SK-N-SH treated with all-trans-retinoic acid at 6 μM for 48 hours (cell line): ENCODE results near the gene IGDCC3.
A peak's percentile ranks its signal among the peaks of the same experiment; 100 is the strongest.

Experiments used
- ATAC-seq: fragments of 200-7000 bp; cut with Tn5 transposase; 3 replicates; pipeline ENCODE4 v1.9.1; 2020; ENCODE audit warnings: mild to moderate bottlenecking, moderate library complexity
- BACH2 ChIP-seq: fragments of 250-450 bp; sonication (Bioruptor Pico); IDR thresholded peaks from 2 replicates; pipeline ENCODE4 v1.9.0; 2021; ENCODE audit warnings: mild to moderate bottlenecking, borderline replicate concordance
- ESRRG ChIP-seq: fragments of 250-450 bp; sonication (Bioruptor Pico); IDR thresholded peaks from 2 replicates; pipeline ENCODE4 v1.6.1; 2021; ENCODE audit warnings: mild to moderate bottlenecking
- ISL1 ChIP-seq: fragments of 250-450 bp; sonication (Bioruptor Pico); IDR thresholded peaks from 2 replicates; pipeline ENCODE4 v2.1.2; 2022; ENCODE audit warnings: mild to moderate bottlenecking, moderate library complexity
- PPARA ChIP-seq: fragments of 250-450 bp; sonication (Bioruptor Pico); IDR thresholded peaks from 2 replicates; pipeline ENCODE4 v1.5.0; 2020; ENCODE audit warnings: mild to moderate bottlenecking, borderline replicate concordance
- RARB ChIP-seq: fragments of 250-450 bp; sonication (Bioruptor Pico); IDR thresholded peaks from 2 replicates; pipeline ENCODE4 v1.8.0; 2021; ENCODE audit warnings: mild to moderate bottlenecking, moderate library complexity
- SNAI2 ChIP-seq: fragments of 250-450 bp; sonication (Bioruptor Pico); IDR thresholded peaks from 2 replicates; pipeline ENCODE4 v1.5.0; 2020; ENCODE audit warnings: mild to moderate bottlenecking, moderate library complexity
- TOX ChIP-seq: fragments of 250-450 bp; sonication (Bioruptor Pico); IDR thresholded peaks from 2 replicates; pipeline ENCODE4 v1.8.0; 2021; ENCODE audit warnings: mild to moderate bottlenecking, moderate library complexity, borderline replicate concordance
- TSHZ2 ChIP-seq: fragments of 250-450 bp; sonication (Bioruptor Pico); IDR thresholded peaks from 2 replicates; pipeline ENCODE4 v1.5.0; 2020; ENCODE audit warnings: mild to moderate bottlenecking, moderate library complexity
- ZC3H10 ChIP-seq: fragments of 250-450 bp; sonication (Bioruptor Pico); IDR thresholded peaks from 2 replicates; pipeline ENCODE4 v1.5.1; 2021; ENCODE audit warnings: mild to moderate bottlenecking, moderate library complexity
- ZFP3 ChIP-seq: fragments of 250-450 bp; sonication (Bioruptor Pico); IDR thresholded peaks from 2 replicates; pipeline ENCODE4 v1.5.0; 2020; ENCODE audit warnings: mild to moderate bottlenecking, moderate library complexity
- ZFP30 ChIP-seq: fragments of 450-650 bp; formaldehyde crosslinking; IDR thresholded peaks from 2 replicates; pipeline ENCODE4 v1.5.0; 2022; ENCODE audit warnings: mild to moderate bottlenecking, moderate library complexity
- ZNF565 ChIP-seq: fragments of 450-650 bp; formaldehyde crosslinking; conservative IDR thresholded peaks from 2 replicates; pipeline ENCODE4 v1.5.0; 2020; ENCODE audit warnings: low read depth, mild to moderate bottlenecking, moderate library complexity
- ZNF70 ChIP-seq: fragments of 450-650 bp; formaldehyde crosslinking; IDR thresholded peaks from 2 replicates; pipeline ENCODE4 v1.5.0; 2020; ENCODE audit warnings: mild to moderate bottlenecking, moderate library complexity
- ZNF8 ChIP-seq: fragments of 450-650 bp; formaldehyde crosslinking; IDR thresholded peaks from 2 replicates; pipeline ENCODE4 v1.5.0; 2020; ENCODE audit warnings: mild to moderate bottlenecking, moderate library complexity
- TF ChIP-seq, protein P1 (sequence below): fragments of 250-450 bp; sonication (Bioruptor Pico); IDR thresholded peaks from 2 replicates; pipeline ENCODE4 v1.5.1; 2021; ENCODE audit warnings: mild to moderate bottlenecking, moderate library complexity
- TF ChIP-seq, protein P2 (sequence below): fragments of 250-450 bp; sonication (Bioruptor Pico); IDR thresholded peaks from 2 replicates; pipeline ENCODE4 v1.8.0; 2021; ENCODE audit warnings: low read depth, mild to moderate bottlenecking, moderate library complexity, borderline replicate concordance
- TF ChIP-seq, protein P3 (sequence below): fragments of 250-450 bp; sonication (Bioruptor Pico); IDR thresholded peaks from 2 replicates; pipeline ENCODE4 v1.8.0; 2020; ENCODE audit warnings: mild to moderate bottlenecking, moderate library complexity, borderline replicate concordance
- TF ChIP-seq, protein P4 (sequence below): fragments of 250-450 bp; sonication (Bioruptor Pico); IDR thresholded peaks from 2 replicates; pipeline ENCODE4 v1.5.1; 2020; ENCODE audit warnings: low read depth, mild to moderate bottlenecking, moderate library complexity

IGDCC3 gene

GRCh38 chr15:65396283-65396964, 18.6 kb upstream of the IGDCC3 start (continued):
- TF ChIP-seq, protein P1, sequence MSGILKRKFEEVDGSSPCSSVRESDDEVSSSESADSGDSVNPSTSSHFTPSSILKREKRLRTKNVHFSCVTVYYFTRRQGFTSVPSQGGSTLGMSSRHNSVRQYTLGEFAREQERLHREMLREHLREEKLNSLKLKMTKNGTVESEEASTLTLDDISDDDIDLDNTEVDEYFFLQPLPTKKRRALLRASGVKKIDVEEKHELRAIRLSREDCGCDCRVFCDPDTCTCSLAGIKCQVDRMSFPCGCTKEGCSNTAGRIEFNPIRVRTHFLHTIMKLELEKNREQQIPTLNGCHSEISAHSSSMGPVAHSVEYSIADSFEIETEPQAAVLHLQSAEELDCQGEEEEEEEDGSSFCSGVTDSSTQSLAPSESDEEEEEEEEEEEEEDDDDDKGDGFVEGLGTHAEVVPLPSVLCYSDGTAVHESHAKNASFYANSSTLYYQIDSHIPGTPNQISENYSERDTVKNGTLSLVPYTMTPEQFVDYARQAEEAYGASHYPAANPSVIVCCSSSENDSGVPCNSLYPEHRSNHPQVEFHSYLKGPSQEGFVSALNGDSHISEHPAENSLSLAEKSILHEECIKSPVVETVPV = no peak

GRCh38 chr15:65395567-65396202, 17.9 kb upstream of the IGDCC3 start:
- peak; percentile 18; the same call in 1 of the 3 replicates for ATAC-seq
- TF ChIP-seq ZNF565 (no peak), SNAI2 (CRISPR knock-in tag) (no peak), BACH2 (no peak), TOX (CRISPR knock-in tag) (no peak), ESRRG (CRISPR knock-in tag) (no peak), ZC3H10 (CRISPR knock-in tag) (no peak), ZNF8 (CRISPR knock-in tag) (no peak), ISL1 (CRISPR knock-in tag) (no peak), ZFP3 (CRISPR knock-in tag) (no peak), PPARA (CRISPR knock-in tag) (no peak), ZFP30 (no peak), ZNF70 (CRISPR knock-in tag) (no peak), RARB (no peak)
- TF ChIP-seq, protein P2, sequence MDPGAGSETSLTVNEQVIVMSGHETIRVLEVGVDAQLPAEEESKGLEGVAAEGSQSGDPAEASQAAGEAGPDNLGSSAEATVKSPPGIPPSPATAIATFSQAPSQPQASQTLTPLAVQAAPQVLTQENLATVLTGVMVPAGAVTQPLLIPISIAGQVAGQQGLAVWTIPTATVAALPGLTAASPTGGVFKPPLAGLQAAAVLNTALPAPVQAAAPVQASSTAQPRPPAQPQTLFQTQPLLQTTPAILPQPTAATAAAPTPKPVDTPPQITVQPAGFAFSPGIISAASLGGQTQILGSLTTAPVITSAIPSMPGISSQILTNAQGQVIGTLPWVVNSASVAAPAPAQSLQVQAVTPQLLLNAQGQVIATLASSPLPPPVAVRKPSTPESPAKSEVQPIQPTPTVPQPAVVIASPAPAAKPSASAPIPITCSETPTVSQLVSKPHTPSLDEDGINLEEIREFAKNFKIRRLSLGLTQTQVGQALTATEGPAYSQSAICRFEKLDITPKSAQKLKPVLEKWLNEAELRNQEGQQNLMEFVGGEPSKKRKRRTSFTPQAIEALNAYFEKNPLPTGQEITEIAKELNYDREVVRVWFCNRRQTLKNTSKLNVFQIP (CRISPR knock-in tag) = no peak
- TF ChIP-seq, protein P3, sequence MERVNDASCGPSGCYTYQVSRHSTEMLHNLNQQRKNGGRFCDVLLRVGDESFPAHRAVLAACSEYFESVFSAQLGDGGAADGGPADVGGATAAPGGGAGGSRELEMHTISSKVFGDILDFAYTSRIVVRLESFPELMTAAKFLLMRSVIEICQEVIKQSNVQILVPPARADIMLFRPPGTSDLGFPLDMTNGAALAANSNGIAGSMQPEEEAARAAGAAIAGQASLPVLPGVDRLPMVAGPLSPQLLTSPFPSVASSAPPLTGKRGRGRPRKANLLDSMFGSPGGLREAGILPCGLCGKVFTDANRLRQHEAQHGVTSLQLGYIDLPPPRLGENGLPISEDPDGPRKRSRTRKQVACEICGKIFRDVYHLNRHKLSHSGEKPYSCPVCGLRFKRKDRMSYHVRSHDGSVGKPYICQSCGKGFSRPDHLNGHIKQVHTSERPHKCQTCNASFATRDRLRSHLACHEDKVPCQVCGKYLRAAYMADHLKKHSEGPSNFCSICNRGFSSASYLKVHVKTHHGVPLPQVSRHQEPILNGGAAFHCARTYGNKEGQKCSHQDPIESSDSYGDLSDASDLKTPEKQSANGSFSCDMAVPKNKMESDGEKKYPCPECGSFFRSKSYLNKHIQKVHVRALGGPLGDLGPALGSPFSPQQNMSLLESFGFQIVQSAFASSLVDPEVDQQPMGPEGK (CRISPR knock-in tag) = no peak
- TF ChIP-seq, protein P1 = no peak
- TF ChIP-seq, protein P4, sequence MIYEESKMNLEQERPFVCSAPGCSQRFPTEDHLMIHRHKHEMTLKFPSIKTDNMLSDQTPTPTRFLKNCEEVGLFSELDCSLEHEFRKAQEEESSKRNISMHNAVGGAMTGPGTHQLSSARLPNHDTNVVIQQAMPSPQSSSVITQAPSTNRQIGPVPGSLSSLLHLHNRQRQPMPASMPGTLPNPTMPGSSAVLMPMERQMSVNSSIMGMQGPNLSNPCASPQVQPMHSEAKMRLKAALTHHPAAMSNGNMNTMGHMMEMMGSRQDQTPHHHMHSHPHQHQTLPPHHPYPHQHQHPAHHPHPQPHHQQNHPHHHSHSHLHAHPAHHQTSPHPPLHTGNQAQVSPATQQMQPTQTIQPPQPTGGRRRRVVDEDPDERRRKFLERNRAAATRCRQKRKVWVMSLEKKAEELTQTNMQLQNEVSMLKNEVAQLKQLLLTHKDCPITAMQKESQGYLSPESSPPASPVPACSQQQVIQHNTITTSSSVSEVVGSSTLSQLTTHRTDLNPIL (CRISPR knock-in tag) = no peak
- TF ChIP-seq, all 23 proteins: peak for 0

- no peak for ATAC-seq
- TF ChIP-seq, protein P1 = no peak
- TF ChIP-seq SNAI2 (CRISPR knock-in tag) (no peak), TSHZ2 (CRISPR knock-in tag) (no peak), ZC3H10 (CRISPR knock-in tag) (no peak)
Observed at GRCh38 chr15:65394936-65395335, 17.1 kb upstream of the IGDCC3 start.
